Activated naive CD4-positive, alpha-beta T cell treated with Interleukin-2 at 50 U/mL for 16 hours (primary cell): ENCODE data around the gene TANK.
A peak's percentile ranks its signal among the peaks of the same experiment; 100 is the strongest.
"Not testable (repeated sequence)": the region's sequence is repeated elsewhere in the genome, so short reads cannot be mapped to it uniquely, and the experiment has no call there.

Experiments
- DNase-seq: peaks from one replicate; pipeline ENCODE4 v3.0.0-alpha.2; 2020

Gene TANK

GRCh38 chr2:161280906-161281323 lies 120.7 kb downstream of the TANK start:
- DNase-seq = peak; percentile 21

DNA sequence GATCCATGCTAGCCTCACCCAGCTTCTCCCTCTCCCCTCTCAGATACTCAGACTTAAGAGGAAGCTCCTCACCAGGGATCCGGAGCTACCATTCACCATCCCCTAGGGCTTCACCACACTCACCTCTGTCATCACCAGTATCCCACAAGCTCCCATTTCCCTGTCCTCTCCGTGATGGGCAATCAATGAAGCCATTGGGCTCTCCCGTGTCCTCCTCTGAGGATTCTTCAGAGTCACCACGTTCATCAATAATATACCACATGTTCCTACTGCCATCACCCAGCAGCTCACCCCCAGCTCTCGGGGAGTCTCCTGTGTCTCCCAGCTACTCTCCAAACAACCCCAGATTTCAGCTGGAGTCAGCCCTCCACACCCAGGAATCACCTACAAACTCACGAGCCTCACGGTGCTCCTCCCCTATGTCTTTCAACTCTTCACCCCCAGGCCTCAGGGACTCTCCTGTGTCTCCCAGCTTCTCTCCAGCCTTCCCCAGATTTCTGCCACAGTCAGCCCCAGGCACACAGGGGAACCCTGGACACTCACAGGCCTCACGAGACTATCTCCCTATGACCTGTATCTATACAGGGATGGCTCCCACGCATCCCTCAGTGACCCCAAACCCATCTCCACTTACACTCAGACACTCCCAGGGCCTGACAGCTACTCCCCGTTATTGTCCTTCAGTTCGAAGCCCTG lies 121.5 kb downstream of the TANK start:
- DNase-seq = not testable (repeated sequence)

GRCh38 chr2:161282311-161282644 lies 122.0 kb downstream of the TANK start:
- DNase-seq = not testable (repeated sequence)

- DNase-seq = no peak
Measured at GRCh38 chr2:161283926-161284325, 123.7 kb downstream of the TANK start.
